Measurements from ENCODE around the gene SCG2.
A peak's percentile ranks its signal among the peaks of the same experiment; 100 is the strongest.

The SCG2 gene

DNA sequence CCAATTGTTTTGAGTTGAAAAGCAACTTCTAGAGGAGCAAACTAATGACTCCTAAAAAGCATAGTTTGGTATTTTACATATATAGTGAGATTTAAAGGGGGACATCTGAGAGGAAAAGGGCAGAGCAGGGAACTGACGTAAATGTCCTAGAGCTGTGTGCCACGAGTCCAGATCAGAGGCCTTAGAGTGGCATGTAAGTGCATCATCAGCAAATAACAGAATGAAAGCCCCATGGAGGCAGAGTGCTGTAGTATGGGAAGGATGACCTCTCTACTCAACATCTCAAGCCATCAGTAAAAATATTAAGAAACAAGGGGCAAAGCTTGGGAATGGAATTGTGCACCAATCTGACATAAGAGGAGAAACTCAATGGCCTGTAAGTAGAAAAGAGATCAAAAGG lies 31.4 kb downstream of the SCG2 start:
- DNase-seq: no peak

DNA sequence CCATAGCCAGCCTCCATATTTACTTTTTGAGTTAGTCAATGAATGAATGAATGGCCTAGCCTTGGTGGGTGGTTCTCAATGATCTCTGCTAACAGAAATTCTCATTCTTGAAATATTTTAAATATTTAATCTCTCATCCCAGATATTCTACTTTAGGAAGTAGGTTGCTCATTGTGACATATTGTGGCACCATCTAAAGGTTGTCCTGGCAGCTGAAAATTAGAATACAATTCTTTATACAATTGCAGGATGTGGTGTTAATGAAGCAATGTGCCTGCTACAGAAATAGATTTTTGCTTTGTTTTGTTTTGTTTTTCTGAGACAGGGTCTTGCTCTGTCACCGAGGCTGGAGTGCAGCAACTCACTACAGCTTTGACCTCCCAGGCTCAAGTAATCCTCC lies 35.8 kb downstream of the SCG2 start:
- DNase-seq: no peak

DNA sequence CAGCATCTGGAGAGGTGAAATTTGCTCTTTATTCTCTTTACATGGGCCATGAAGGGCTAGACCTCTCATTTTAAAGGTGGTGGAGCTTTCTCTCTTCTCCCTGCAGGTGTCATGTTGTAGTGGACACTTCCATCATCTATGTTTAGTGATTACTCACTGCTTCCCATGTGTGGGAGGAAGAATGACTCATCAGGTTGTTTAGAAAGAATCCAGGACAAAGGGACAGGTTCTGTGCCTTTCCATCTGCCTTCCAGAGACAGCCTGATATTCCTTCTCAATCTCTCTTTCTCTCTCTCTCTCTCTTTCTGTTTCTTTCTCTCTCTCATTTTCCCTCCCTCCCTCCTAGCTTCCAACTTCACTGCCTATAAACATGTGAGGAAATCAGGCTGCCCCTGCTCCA lies 38.7 kb downstream of the SCG2 start:
- peak; percentile 92 for DNase-seq

DNA sequence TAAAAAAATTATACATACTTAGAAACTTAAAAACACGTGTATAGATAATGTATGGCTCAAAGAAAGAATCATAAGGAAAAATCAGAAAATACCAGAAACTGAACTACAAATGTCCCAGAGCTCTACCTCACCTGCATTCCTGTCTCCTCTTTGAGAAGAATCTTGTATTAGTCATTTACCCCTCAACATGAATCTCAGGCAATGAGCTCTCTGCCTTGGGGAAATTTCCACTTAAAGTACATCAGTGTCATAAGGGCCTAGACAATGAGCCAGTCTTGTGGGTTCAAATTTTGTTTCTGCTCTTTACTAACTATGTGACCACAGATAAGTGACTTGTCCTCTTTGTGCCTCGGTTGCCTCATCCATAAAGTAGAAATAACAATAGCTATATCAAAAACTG lies 40.1 kb downstream of the SCG2 start:
- no peak for DNase-seq

DNA sequence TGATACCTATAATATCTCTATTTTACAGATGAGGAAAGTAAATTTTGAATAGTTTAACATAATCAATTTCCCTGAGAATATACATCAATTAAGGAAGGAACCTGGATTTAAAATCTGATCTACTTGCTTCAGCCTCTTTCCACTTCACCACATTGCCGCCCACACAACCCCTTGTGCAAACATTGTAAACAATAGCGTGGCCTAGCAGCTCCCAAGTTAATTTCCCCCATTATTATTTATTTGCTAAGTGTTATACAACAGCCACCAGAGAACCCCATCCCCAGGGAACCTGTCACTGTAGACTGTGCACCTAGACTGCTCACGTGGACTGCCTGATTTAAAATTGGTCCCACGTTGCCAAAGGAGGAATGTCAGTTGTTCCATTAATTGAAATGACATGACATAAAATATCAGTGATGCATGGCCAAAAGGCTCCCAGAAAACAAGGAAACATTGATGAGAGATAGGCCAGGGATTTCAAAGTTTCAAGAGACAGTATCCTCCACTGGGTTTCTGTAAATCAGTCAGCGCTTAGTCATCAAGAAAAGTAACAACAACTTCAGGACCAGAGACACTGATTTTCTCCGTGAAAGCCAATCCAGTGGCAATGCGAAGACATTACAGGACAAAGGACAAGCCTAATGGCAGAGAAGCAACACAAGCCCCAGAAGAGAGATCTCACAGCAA lies 41.3 kb downstream of the SCG2 start:
- no peak for DNase-seq

DNA sequence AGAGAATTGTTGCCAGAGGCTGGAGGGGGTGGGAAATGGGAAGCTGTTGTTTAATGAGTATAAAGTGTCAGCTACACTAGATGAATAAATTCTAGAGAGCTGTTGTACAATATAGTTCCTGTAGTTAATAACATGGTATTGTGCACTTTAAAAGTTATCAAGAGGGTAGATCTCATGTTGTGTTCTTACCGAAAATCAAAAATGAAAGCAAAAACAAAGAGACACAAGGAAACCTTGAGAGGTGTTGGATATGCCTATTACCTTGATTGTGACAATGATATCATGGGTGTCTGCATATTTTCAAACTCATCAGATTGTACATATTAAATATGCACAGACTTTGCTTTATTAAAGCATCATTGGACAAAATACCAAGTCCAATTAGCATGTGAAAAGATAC lies 43.2 kb downstream of the SCG2 start:
- peak; percentile 5 for DNase-seq

DNA sequence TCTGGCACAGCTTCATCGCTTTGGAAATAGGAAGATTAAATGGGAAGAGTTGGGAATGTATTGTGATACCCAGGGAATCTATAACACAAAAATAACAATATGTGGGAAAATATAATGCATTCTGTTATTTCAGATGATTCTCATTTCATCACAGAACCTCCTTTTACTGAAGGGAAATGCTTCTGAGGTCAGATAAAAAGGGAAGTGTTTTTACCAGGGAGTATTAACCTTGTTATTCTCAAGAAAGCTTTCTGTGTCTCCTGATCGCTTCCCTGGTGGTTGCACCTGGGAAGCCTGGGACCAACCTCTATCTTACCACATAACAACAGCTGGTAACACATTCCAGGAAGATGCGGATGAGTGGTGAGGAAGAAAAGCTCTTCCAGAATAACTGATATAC lies 47.2 kb downstream of the SCG2 start:
- DNase-seq: no peak

DNA sequence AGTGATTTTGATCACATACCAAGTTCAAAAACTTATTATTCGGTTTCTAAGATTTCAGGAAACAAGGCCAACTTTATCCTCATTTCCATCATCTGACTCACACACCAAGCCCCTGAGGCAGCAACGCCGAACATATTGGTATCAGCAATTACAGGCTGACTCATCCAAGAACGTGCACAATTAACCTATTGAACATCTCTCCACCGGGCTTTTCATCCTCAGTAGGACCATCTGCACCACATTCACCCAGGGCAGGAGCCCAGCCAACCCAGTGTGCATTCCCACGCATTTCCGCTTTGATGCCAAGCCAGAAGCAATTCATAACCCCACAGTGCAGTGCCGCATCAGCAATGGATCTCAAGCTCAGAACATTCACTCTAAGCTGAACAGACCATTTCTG lies 52.9 kb downstream of the SCG2 start:
- DNase-seq: no peak

DNA sequence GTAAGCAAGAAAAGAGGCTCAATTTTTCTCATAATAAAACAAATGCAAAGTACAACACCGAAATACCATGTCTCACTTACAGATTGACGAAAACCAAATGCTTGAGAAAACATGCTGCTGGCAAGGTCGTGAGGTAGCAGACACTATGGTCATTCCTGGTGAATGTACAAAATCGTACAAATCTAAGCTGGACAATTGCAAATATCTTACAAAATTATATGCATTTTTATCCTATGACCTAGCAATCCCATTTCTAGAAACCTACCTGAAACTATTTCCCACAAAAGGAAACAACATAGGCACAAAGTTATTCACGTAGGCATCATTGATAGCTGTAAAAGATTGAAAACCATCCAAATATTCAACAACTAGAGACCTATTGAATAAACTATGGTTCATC lies 54.0 kb downstream of the SCG2 start:
- DNase-seq: no peak

Data from NCI-H2029 (cell line).